Progenitor cell of endocrine pancreas (in vitro differentiated cells): ENCODE data around the gene UBE3C. TPM values are rescaled to one million over a fixed set of nuclear protein-coding genes. Genes with fewer than 3 reads are reported as not detected.
"Not testable (repeated sequence)": the region's sequence is repeated elsewhere in the genome, so short reads cannot be mapped to it uniquely, and the experiment has no call there.

Experiments used
- DNase-seq: peaks from one replicate; pipeline ENCODE4 v3.0.0; 2021; ENCODE audit warnings: low spot score; ENCODE audit not compliant: unreplicated experiment
- H3K27ac Mint-ChIP-seq: 2 replicates; pipeline ENCODE4 v1.8.0; 2021; ENCODE audit warnings: mild to moderate bottlenecking, moderate library complexity, mixed read lengths
- H3K27me3 Mint-ChIP-seq: 2 replicates; pipeline ENCODE4 v1.8.0; 2021; ENCODE audit warnings: mixed read lengths
- H3K36me3 Mint-ChIP-seq: 2 replicates; pipeline ENCODE4 v1.8.0; 2022; ENCODE audit warnings: mixed read lengths; ENCODE audit not compliant: insufficient read depth
- H3K4me1 Mint-ChIP-seq: 2 replicates; pipeline ENCODE4 v1.8.0; 2021; ENCODE audit warnings: low read depth, mixed read lengths
- H3K4me3 Mint-ChIP-seq: 2 replicates; pipeline ENCODE4 v1.8.0; 2021; ENCODE audit warnings: low read depth, mild to moderate bottlenecking, moderate library complexity, mixed read lengths
- H3K9me3 Mint-ChIP-seq: 2 replicates; pipeline ENCODE4 v1.8.0; 2021; ENCODE audit warnings: low read depth, mixed read lengths
- total RNA-seq: library from RNA; stranded (reverse); gene quantifications from 2 replicates; pipeline ENCODE4 v1.2.1, GENCODE V29; 2021
- TF ChIP-seq, protein P1 (sequence below): fragments of 200-600 bp; sonication (generic); IDR thresholded peaks from one replicate; pipeline ENCODE4 v1.5.0; 2021; ENCODE audit warnings: antibody characterized with exemption, mild to moderate bottlenecking; ENCODE audit not compliant: unreplicated experiment

Gene UBE3C
- total RNA-seq, 1 donor from 2014 or later = 62.5 TPM

GRCh38 chr7:157271315-157271990 lies 132.7 kb downstream of the UBE3C start:
- Mint-ChIP-seq H3K4me3 (no peak overlapping the region), H3K27me3 (no peaks in the 10 kb centered on the region), H3K4me1 (peaks cover 7% of the 10 kb centered on the region), H3K36me3 (peaks cover 20% of the 10 kb centered on the region), H3K27ac (no peak overlapping the region), H3K9me3 (no peaks in the 10 kb centered on the region)
- DNase-seq = no peak
- TF ChIP-seq, protein P1, sequence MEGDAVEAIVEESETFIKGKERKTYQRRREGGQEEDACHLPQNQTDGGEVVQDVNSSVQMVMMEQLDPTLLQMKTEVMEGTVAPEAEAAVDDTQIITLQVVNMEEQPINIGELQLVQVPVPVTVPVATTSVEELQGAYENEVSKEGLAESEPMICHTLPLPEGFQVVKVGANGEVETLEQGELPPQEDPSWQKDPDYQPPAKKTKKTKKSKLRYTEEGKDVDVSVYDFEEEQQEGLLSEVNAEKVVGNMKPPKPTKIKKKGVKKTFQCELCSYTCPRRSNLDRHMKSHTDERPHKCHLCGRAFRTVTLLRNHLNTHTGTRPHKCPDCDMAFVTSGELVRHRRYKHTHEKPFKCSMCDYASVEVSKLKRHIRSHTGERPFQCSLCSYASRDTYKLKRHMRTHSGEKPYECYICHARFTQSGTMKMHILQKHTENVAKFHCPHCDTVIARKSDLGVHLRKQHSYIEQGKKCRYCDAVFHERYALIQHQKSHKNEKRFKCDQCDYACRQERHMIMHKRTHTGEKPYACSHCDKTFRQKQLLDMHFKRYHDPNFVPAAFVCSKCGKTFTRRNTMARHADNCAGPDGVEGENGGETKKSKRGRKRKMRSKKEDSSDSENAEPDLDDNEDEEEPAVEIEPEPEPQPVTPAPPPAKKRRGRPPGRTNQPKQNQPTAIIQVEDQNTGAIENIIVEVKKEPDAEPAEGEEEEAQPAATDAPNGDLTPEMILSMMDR = no peak

GRCh38 chr7:157271991-157272324 lies 133.2 kb downstream of the UBE3C start:
- H3K27ac Mint-ChIP-seq = no peak overlapping the region
- DNase-seq = no peak

DNA sequence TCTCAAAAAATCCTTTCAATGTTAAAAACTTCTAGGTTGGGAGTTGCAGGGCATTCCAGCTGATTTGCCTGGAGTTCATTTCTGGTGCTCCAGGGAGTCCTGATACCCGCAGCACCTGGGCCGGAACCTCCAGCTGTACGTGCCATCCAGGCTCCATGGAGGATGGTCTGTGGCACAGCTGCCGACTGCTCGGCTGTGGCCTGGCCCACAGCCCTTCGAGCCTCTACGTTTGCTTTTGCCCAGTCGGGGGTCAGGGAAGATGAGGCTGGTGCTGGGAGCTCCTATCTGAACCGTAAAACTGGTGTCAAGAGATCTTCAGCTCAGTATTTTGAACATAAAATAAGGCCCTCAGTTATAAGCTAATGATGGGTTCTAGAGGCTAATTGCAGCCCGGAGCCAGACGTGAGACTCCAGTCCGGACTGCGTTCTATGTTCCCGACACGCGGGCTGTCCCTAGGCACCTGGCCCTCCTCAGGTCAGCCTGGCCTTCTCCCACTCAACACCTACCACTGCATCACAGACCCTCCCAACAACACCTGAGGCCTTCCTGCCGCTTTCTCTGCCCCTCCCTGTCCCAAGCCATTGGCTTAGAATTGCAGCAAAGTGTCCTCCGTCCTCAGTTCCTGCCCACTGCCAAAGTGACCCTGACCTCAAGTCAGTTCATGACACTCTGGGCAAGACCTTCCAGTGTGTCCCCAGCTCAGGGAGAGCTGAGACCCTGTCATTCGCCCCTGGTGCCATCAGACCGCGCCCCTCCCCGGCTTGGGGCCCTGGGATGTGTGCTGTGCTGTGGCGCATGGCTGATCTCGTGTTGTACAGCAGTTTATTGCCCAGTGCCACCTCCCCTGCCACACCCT lies 133.9 kb downstream of the UBE3C start:
- H3K4me1 Mint-ChIP-seq = peaks cover 7% of the 10 kb centered on the region
- no peaks in the 10 kb centered on the region for H3K9me3 Mint-ChIP-seq
- TF ChIP-seq, protein P1 = no peak
- H3K4me3 Mint-ChIP-seq = no peak overlapping the region
- no peak for DNase-seq
- no peak overlapping the region for H3K27ac Mint-ChIP-seq
- H3K27me3 Mint-ChIP-seq = no peaks in the 10 kb centered on the region
- peaks cover 20% of the 10 kb centered on the region for H3K36me3 Mint-ChIP-seq

More at GRCh38 chr7:157271991-157272324, 133.2 kb downstream of the UBE3C start:
- no peaks in the 10 kb centered on the region for H3K27me3 Mint-ChIP-seq
- H3K4me1 Mint-ChIP-seq = peaks cover 7% of the 10 kb centered on the region
- H3K36me3 Mint-ChIP-seq = peaks cover 20% of the 10 kb centered on the region
- no peak overlapping the region for H3K4me3 Mint-ChIP-seq
- TF ChIP-seq, protein P1 = no peak
- H3K9me3 Mint-ChIP-seq = no peaks in the 10 kb centered on the region

DNA sequence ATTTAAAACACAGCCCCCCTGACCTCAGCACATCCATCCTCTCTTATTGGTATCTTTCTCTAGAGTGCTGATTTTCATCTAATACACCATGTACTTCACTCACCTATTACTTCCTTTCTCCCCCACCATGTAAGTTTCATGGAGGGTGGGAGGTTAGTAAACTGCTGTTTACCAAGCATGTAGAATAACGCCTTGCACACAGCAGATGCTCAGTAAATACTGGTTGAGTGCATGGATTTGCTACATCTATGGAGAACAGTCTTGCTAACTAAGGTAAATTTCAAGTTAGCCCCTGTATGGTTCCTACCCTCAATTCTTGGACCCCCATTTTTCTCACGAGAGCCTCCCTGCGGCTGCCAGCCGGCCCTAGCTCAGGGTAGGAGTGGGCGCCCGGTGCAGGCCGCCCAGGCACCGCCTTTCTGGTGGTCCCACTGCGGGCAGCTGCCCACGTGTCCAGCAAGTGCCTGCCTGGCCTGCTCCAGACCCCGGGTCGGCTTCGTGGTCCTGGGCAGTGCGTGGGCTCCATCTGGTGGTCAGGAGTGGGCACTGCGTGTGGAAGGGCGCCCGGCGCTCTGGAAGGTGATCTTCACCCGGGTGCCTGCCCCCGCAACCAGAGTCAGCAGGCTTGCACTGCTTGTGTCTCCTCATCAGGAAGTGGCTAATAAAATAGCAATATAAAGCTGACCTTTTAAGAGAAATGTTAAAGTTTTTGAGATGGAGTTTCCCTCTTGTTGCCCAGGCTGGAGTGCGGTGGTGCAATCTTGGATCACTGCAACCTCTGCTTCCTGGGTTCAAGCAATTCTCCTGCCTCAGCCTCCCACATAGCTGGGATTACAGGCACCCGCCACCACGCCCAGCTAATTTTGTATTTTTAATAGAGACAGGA lies 134.7 kb downstream of the UBE3C start:
- Mint-ChIP-seq H3K27ac (no peak overlapping the region), H3K36me3 (peaks cover 17% of the 10 kb centered on the region)

DNA sequence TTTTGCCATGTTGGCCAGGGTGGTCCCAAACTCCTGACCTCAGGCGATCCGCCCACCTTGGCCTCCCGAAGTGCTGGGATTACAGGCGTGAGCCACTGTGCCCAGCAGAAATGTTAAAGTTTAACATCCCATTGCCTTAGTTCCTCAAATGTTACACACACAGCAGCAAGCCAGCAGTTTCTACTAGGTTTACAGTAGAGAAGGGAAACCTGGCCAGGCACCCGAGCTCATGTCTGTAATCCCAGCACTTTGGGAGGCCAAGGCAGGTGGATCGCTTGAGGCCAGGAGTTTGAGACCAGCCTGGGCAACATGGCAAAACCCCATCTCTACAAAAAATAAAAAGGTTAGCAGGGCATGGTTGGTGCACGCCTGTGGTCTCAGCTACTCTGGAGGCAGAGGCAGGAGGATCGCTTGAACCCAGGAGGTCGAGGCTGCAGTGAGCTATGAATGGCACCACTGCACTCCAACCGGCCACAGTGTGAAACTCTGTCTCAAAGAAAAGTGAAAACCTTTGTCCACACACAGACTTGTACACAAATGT lies 135.4 kb downstream of the UBE3C start:
- H3K36me3 Mint-ChIP-seq = peaks cover 14% of the 10 kb centered on the region
- not testable (repeated sequence) for H3K4me3 Mint-ChIP-seq, DNase-seq, H3K4me1 Mint-ChIP-seq, H3K27me3 Mint-ChIP-seq, H3K27ac Mint-ChIP-seq, H3K9me3 Mint-ChIP-seq

More for the DNA sequence above, 134.7 kb downstream of the UBE3C start:
- peak; percentile 61 for DNase-seq
- Mint-ChIP-seq H3K9me3 (no peaks in the 10 kb centered on the region), H3K4me1 (peaks cover 7% of the 10 kb centered on the region), H3K4me3 (no peak overlapping the region), H3K27me3 (no peaks in the 10 kb centered on the region)
- TF ChIP-seq, protein P1 = peak; percentile 99
